ENCODE data around the gene FHL1. TPM values are rescaled to one million over a fixed set of nuclear protein-coding genes. Genes with fewer than 3 reads are reported as not detected.

Gene FHL1
- total RNA-seq, 1 donor from 2014 or later = 55.3 TPM

DNA sequence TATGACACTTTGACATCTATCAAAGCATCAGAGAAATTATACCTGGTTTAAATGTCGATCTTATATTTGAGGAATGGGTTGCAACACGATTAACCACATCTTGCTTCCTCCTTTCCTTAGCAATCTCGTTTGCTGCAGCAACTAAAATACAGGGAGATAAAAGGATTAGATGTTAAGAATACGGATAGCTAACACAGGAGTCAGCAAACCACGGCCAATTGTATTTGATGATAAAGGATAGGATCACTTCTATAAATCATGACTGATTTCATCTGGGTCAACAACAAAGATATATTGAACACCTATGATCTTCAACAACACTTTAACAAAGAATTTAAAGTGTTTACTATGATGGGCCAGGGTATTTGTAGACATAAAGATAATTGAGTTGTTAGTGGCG, 98.9 kb downstream of the FHL1 start:
- H3K27me3 Mint-ChIP-seq = no peaks in the 10 kb centered on the region
- no peaks in the 10 kb centered on the region for H3K9me3 Mint-ChIP-seq

DNA sequence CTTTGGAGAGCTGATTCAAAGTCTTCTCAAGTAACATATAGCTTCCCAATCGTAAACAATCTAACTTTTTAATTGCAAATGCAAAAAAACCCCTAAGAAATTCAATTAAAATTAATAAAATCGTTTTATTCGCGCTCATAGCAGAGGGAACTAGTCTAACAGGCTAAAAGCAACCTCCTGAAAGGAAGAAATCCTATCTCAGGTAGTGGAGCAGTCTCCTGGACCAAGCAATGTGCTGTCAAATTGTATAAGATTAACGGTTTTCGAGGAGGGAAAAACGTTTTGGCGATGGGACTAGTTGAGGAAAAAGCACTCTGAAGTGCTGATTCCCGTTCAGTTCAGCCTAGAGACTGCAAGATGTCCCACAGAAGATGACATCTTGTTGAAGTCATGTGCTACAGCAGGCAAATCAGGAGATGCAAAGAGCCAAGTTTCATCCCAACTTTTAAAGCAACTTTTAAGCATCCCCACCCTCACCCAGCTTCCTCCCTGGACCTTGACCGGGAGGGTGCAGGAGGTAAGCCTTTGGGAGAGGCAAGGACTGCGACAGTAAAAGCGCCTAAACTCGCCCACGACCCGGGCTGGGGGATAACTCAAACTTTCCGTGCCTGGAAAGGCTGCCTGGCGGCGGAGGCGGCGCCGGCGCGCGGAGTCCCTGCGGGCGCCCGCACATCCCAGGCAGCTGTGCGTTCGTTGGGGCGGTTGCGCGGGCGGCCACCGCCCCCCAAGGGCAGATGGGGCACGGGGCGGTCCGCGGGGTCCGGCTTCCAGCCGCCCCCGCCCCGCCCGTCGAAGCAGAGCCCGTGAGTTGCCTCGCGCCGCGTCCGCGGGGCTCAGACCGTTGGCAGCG, 103.1 kb downstream of the FHL1 start:
- peaks cover 3% of the 10 kb centered on the region for H3K27me3 Mint-ChIP-seq
- H3K4me1 Mint-ChIP-seq (ENCODE audit: unreplicated experiment) = no peaks in the 10 kb centered on the region
- DNase-seq (ENCODE audit: extremely low spot score, unreplicated experiment) = no peak

More for the DNA sequence above, 98.9 kb downstream of the FHL1 start:
- no peak overlapping the region for H3K27ac Mint-ChIP-seq
- H3K36me3 Mint-ChIP-seq = peaks cover 8% of the 10 kb centered on the region
- DNase-seq (ENCODE audit: extremely low spot score, unreplicated experiment) = no peak
- no peaks in the 10 kb centered on the region for H3K4me1 Mint-ChIP-seq (ENCODE audit: unreplicated experiment)
- TF ChIP-seq, protein P1, sequence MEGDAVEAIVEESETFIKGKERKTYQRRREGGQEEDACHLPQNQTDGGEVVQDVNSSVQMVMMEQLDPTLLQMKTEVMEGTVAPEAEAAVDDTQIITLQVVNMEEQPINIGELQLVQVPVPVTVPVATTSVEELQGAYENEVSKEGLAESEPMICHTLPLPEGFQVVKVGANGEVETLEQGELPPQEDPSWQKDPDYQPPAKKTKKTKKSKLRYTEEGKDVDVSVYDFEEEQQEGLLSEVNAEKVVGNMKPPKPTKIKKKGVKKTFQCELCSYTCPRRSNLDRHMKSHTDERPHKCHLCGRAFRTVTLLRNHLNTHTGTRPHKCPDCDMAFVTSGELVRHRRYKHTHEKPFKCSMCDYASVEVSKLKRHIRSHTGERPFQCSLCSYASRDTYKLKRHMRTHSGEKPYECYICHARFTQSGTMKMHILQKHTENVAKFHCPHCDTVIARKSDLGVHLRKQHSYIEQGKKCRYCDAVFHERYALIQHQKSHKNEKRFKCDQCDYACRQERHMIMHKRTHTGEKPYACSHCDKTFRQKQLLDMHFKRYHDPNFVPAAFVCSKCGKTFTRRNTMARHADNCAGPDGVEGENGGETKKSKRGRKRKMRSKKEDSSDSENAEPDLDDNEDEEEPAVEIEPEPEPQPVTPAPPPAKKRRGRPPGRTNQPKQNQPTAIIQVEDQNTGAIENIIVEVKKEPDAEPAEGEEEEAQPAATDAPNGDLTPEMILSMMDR (conservative IDR thresholded peaks at IDR 0.05) = no peak
- no peak overlapping the region for H3K4me3 Mint-ChIP-seq

DNA sequence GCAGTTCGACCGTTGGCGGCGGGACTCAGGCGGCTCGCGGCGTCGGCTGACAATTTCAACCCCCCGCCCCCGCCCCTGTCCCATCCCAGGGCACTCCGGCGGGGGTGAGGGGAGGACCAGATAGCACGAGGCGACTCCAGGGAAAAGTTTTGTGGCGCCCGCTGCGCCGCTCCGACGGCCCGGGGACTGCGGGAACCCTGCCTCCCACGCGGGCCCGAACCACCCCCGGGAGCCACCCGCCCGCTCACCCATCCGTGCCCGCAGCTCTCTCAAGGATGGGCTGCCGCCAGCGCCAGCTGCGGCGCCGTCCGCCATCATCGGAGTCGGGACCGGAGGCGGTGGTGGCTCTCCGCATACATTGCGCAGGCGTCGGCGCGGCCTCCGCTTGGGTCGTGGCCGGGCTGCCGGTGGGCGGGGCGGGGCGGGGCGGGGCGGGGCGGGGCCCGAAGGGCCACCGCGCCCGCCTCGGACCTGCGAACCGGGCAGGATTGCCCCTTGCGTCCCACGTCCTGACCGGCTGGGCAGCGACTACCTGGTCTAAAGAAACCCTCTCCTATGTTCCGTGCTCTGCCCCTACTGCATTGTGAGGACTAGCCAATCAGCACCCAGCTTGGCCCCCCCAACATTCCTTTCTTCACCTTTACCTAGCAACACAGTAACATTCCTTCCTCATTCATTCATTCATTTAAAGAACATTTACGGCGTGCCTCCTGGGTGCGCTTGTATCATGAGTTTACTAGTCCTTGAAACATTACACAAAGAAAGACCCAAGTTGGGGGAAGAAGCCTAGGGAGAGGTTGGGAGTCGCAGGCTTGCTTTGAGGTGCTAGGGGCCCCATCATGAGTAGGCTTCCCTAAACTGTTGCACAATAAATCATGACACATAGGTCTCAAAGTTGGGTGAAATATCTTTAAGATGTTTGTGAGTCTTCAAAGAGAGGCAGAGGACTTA, 104.0 kb downstream of the FHL1 start, which contains the start of gene MAP7D3:
Gene MAP7D3, minus strand, starts transcription at position 360 of the 951 bp plus-strand sequence. Its CDS starts 42 bp downstream, at position 318.
- Mint-ChIP-seq H3K9me3 (no peaks in the 10 kb centered on the region), H3K36me3 (no peaks in the 10 kb centered on the region), H3K4me3 (peak within 1 kb of the TSS; percentile 95), H3K4me1 (ENCODE audit: unreplicated experiment) (no peaks in the 10 kb centered on the region), H3K27me3 (peaks cover 3% of the 10 kb centered on the region), H3K27ac (peak within 1 kb of the TSS; percentile 94)
- DNase-seq (ENCODE audit: extremely low spot score, unreplicated experiment) = no peak
- TF ChIP-seq, protein P1 (conservative IDR thresholded peaks at IDR 0.05) = no peak

More for the DNA sequence above, 103.1 kb downstream of the FHL1 start:
- no peaks in the 10 kb centered on the region for H3K36me3 Mint-ChIP-seq
- no peak overlapping the region for H3K27ac Mint-ChIP-seq
- peak overlapping the region; percentile 86 for H3K4me3 Mint-ChIP-seq
- TF ChIP-seq, protein P1 (conservative IDR thresholded peaks at IDR 0.05) = no peak
- H3K9me3 Mint-ChIP-seq = no peaks in the 10 kb centered on the region

DNA sequence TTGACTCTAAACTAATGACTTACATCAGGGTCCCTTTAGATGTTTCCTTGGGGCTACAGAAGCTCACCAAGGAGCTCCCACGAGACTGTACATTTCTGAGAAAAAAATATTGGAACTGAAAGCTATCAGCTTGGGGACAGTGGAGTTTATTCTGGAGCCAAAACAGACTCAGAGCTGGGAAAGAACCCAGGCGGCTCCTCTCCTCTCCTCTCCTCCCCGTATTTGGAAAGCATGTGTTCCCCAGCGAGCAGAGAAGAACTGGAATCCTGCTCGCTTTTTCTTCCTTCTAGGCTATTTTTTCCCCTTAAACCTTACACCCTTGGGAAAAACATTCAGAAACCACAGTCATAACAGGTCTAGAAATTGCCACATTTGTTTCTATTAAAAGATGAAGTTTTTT, 108.2 kb downstream of the FHL1 start:
- Mint-ChIP-seq H3K36me3 (no peaks in the 10 kb centered on the region), H3K4me3 (no peak overlapping the region), H3K4me1 (ENCODE audit: unreplicated experiment) (no peaks in the 10 kb centered on the region), H3K27me3 (peaks cover 3% of the 10 kb centered on the region), H3K9me3 (no peaks in the 10 kb centered on the region), H3K27ac (no peak overlapping the region)
- DNase-seq (ENCODE audit: extremely low spot score, unreplicated experiment) = no peak
- TF ChIP-seq, protein P1 (conservative IDR thresholded peaks at IDR 0.05) = no peak

DNA sequence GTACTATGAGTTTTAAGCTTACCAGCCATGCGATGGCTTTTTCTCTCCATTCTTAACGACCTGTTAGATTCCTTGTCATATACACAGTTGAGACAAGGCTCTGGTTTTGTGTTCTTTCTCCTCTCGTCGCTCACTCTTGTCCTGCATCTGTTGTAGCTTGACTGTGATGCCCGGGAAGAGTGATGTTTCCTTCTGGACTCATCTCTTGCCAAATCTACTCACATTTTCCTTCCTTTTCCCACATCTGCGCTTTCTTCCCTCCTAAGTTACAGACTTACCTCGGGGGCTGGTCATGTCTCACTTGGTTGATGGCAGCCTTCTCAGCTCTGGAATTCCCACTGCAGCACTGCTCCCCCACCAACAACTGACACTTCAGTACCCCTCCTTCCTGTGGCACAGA, 108.7 kb downstream of the FHL1 start:
- no peak for DNase-seq (ENCODE audit: extremely low spot score, unreplicated experiment)
- Mint-ChIP-seq H3K27me3 (peaks cover 3% of the 10 kb centered on the region), H3K4me3 (no peak overlapping the region), H3K27ac (no peak overlapping the region), H3K9me3 (no peaks in the 10 kb centered on the region), H3K4me1 (ENCODE audit: unreplicated experiment) (no peaks in the 10 kb centered on the region), H3K36me3 (no peaks in the 10 kb centered on the region)
- TF ChIP-seq, protein P1 (conservative IDR thresholded peaks at IDR 0.05) = no peak
